Caco-2 (cell line): ENCODE data around the gene FAM3D. TPM values are rescaled to one million over a fixed set of nuclear protein-coding genes. Genes with fewer than 3 reads are reported as not detected.

ENCODE experiments used
- BruUV-seq: library from RNA; stranded (reverse); fragments of 400-500 nt; replicated peaks from 2 replicates; lab custom pipeline; 2021; lab: Mats Ljungman, UMichigan
- CTCF ChIA-PET: fragments of 300-600 bp; sonication (Branson Sonifier 250); formaldehyde crosslinking; loops from one replicate; lab custom pipeline; 2022; ENCODE audit warnings: antibody characterized with exemption; lab: Charles Lee
- POLR2A ChIA-PET: fragments of 300-600 bp; sonication (Branson Sonifier 250); formaldehyde crosslinking; loops from one replicate; lab custom pipeline; 2022; ENCODE audit warnings: antibody characterized with exemption; lab: Charles Lee
- DNase-seq, 2 experiments: peaks; one replicate each; pipeline versions ENCODE4 v3.0.0 to v3.0.0-alpha.2; 2020 to 2022
- H3K27me3 ChIP-seq: replicated peaks from 2 replicates; pipeline ENCODE4 v1.6.0; 2011; ENCODE audit warnings: low read length; ENCODE audit not compliant: control insufficient read depth, insufficient read depth
- H3K36me3 ChIP-seq: 2 replicates; pipeline ENCODE4 v1.5.1; 2011; ENCODE audit warnings: low read length; ENCODE audit not compliant: control insufficient read depth, insufficient read depth
- H3K4me1 ChIP-seq: fragments of 250-450 bp; sonication (Bioruptor Pico); 2 replicates; pipeline ENCODE4 v1.5.1; 2020; ENCODE audit warnings: mild to moderate bottlenecking
- H3K4me3 ChIP-seq: 2 replicates; pipeline ENCODE4 v1.5.1; 2011; ENCODE audit warnings: low read depth, mild to moderate bottlenecking, control low read depth, low read length
- H3K9me3 ChIP-seq: fragments of 250-450 bp; sonication (Bioruptor Pico); 2 replicates; pipeline ENCODE4 v1.5.1; 2020; ENCODE audit warnings: mild to moderate bottlenecking, moderate library complexity
- H3K27ac Mint-ChIP-seq: one replicate; pipeline ENCODE4 v1.8.0; 2022; ENCODE audit warnings: mixed read lengths; ENCODE audit not compliant: unreplicated experiment
- H3K27me3 Mint-ChIP-seq: one replicate; pipeline ENCODE4 v1.8.0; 2022; ENCODE audit warnings: mixed read lengths; ENCODE audit not compliant: insufficient read depth, unreplicated experiment
- H3K36me3 Mint-ChIP-seq: one replicate; pipeline ENCODE4 v1.8.0; 2022; ENCODE audit warnings: mild to moderate bottlenecking, mixed read lengths; ENCODE audit not compliant: insufficient read depth, unreplicated experiment
- H3K4me1 Mint-ChIP-seq: one replicate; pipeline ENCODE4 v1.8.0; 2022; ENCODE audit warnings: low read depth, mixed read lengths; ENCODE audit not compliant: unreplicated experiment
- H3K4me3 Mint-ChIP-seq: one replicate; pipeline ENCODE4 v1.8.0; 2022; ENCODE audit warnings: mild to moderate bottlenecking, moderate library complexity, mixed read lengths; ENCODE audit not compliant: unreplicated experiment
- H3K9me3 Mint-ChIP-seq: one replicate; pipeline ENCODE4 v1.8.0; 2022; ENCODE audit warnings: mixed read lengths; ENCODE audit not compliant: unreplicated experiment
- intact Hi-C: fragments of 100-400 bp; cut with micrococcal nuclease; formaldehyde crosslinking; loops from one replicate; pipeline ENCODE4 v1.10.0; 2022; ENCODE audit not compliant: unreplicated experiment
- total RNA-seq: library from RNA; stranded (reverse); gene quantifications from 2 replicates; pipeline ENCODE4 v1.2.3, GENCODE V29; 2022
- TF ChIP-seq, protein P1 (sequence below), 2 experiments: fragments of 200-600 bp in 1 of 2; IDR thresholded peaks; 1 replicate in 1 of 2; 2 replicates in 1 of 2; pipeline versions ENCODE4 v1.5.1 to v1.8.0; 2011 to 2022; ENCODE audit warnings: antibody characterized with exemption in 1 of 2, control low read depth in 1 of 2, inconsistent platforms in 1 of 2, low read depth in 1 of 2, low read length in 1 of 2, mild to moderate bottlenecking in 1 of 2, moderate library complexity in 1 of 2; ENCODE audit not compliant: insufficient read depth in 1 of 2, severe bottlenecking in 1 of 2, unreplicated experiment in 1 of 2

Gene FAM3D
- total RNA-seq, 1 experiment from 2014 or later, result not detected

DNA sequence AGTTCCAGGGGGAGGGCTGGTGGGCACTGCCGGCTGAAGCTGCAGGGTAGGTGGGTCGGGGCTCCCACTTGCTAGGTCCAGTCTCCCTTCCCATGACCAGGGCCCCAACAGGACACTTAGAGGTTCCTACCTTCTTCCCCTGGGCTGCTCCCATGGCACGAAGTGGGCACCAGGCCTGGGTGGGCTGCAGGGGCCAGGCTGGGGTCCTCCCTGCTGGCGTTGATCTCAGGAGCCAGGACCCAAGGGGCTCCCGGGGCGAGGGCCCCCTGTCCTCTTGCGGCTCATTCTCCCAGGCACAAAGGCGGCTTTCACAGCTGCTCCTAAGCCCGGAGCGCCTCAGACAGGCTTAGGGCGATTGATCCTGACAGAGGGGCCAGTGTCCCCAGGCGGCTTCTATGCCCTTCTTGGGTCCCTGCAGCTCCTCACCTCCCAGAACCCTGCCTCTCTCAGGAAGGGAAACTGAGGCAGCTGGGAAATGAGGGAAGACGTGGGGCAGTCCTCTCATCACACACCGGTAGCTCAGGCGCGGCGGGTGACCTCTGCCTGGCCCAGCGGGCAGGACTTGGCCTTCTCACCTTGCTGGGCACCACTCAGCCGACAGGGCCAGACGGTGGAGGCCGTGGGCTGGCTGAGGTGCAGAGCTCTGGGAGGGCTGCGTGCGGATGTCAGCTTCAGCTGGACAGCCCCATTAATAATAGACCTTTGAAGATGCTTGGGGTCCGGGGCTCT lies 39.6 kb downstream of the FAM3D start:
- no TSS peak for BruUV-seq
- POLR2A ChIA-PET, result no interaction called here
- Histone ChIP-seq H3K9me3 (no peaks in the 10 kb centered on the region), H3K4me1 (peaks cover 22% of the 10 kb centered on the region), H3K4me3 (no peak overlapping the region), H3K27me3 (no peaks in the 10 kb centered on the region), H3K36me3 (no peaks in the 10 kb centered on the region)
- Mint-ChIP-seq H3K27me3 (no peaks in the 10 kb centered on the region), H3K9me3 (no peaks in the 10 kb centered on the region), H3K36me3 (no peaks in the 10 kb centered on the region), H3K4me1 (no peaks in the 10 kb centered on the region), H3K4me3 (no peak overlapping the region), H3K27ac (no peak overlapping the region)
- CTCF ChIA-PET, result interaction anchor here (1.0 kb wide), 1 partner anchor 66 kb away, joined by 5 read pairs; no protein-coding TSS in a partner anchor
- no peak for DNase-seq
- intact Hi-C loops, result no loop called here
- TF ChIP-seq, protein P1, sequence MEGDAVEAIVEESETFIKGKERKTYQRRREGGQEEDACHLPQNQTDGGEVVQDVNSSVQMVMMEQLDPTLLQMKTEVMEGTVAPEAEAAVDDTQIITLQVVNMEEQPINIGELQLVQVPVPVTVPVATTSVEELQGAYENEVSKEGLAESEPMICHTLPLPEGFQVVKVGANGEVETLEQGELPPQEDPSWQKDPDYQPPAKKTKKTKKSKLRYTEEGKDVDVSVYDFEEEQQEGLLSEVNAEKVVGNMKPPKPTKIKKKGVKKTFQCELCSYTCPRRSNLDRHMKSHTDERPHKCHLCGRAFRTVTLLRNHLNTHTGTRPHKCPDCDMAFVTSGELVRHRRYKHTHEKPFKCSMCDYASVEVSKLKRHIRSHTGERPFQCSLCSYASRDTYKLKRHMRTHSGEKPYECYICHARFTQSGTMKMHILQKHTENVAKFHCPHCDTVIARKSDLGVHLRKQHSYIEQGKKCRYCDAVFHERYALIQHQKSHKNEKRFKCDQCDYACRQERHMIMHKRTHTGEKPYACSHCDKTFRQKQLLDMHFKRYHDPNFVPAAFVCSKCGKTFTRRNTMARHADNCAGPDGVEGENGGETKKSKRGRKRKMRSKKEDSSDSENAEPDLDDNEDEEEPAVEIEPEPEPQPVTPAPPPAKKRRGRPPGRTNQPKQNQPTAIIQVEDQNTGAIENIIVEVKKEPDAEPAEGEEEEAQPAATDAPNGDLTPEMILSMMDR (IDR thresholded peaks at IDR 0.05; ENCODE audit: insufficient read depth in 1 of 2, low read depth in 1 of 2, low read length in 1 of 2, severe bottlenecking in 1 of 2, unreplicated experiment in 1 of 2), result no peak

DNA sequence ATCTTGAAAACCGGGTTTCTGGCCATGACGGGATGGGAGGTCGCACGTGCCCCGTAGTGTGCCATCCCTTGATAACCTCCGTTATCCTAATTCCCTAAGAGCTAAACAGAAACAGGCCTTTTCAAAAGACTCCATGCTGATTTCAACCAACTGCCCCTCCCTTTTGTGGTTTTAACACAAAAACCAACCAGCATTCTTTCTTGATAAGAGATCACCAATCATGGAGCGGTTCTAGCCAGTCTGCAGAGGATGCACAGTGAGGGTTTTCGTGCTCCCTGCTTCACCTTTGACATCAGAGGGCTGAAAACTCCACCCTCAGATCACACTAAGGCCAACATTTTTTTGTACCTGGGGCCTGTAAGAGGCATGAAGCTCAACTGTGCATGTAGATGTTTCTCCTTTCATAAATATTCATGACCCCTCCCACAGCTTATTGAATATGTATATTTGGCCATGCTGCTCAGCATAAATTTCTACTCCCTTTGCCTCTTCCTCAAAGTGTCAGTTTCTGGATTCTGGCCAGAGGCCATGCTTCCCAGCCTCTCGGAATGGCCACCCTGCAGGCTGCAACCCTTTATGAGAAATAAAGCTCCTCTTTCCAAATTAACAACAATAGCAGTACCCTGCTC lies 41.3 kb downstream of the FAM3D start:
- no peaks in the 10 kb centered on the region for H3K9me3 ChIP-seq
- BruUV-seq, result no TSS peak
- no peak for DNase-seq
- H3K36me3 Mint-ChIP-seq, result no peaks in the 10 kb centered on the region
- TF ChIP-seq, protein P1 (IDR thresholded peaks at IDR 0.05; ENCODE audit: insufficient read depth in 1 of 2, low read depth in 1 of 2, low read length in 1 of 2, severe bottlenecking in 1 of 2, unreplicated experiment in 1 of 2), result no peak
- no peak overlapping the region for H3K4me3 Mint-ChIP-seq
- intact Hi-C loops, result no loop called here
- peaks cover 19% of the 10 kb centered on the region for H3K4me1 ChIP-seq
- ChIA-PET POLR2A (no interaction called here), CTCF (interaction anchor here (0.6 to 1.1 kb wide), 2 partner anchors 55 to 96 kb away, joined by 3 to 9 read pairs; no protein-coding TSS in a partner anchor)
- H3K27me3 ChIP-seq, result no peaks in the 10 kb centered on the region
- H3K4me1 Mint-ChIP-seq, result no peaks in the 10 kb centered on the region
- no peaks in the 10 kb centered on the region for H3K27me3 Mint-ChIP-seq
- H3K36me3 ChIP-seq, result no peaks in the 10 kb centered on the region
- no peaks in the 10 kb centered on the region for H3K9me3 Mint-ChIP-seq
- H3K27ac Mint-ChIP-seq, result no peak overlapping the region
- H3K4me3 ChIP-seq, result no peak overlapping the region

DNA sequence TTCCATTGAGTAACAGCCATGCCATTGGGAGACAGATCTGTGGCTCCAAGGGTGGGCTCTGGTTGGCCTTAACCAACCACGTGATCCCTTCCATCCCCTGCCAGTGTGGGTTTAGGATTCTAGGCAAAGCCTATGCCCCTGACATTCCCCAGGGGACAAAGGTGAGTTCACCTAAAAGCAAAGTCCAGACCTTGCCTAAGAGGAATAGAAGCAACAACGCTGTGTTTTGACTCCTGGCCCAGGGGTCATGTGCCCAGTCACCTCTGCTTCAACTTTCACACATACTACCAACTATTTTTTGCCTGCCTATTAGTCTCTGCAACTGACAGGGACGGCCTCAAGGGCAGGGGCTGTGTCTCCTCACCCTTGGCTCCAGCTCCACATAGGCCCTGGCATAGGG lies 42.0 kb downstream of the FAM3D start:
- CTCF ChIA-PET, result no interaction called here
- POLR2A ChIA-PET, result no interaction called here
- H3K27me3 ChIP-seq, result no peaks in the 10 kb centered on the region
- no peak overlapping the region for H3K4me3 ChIP-seq
- TF ChIP-seq, protein P1 (IDR thresholded peaks at IDR 0.05; ENCODE audit: insufficient read depth in 1 of 2, low read depth in 1 of 2, low read length in 1 of 2, severe bottlenecking in 1 of 2, unreplicated experiment in 1 of 2), result no peak
- peaks cover 11% of the 10 kb centered on the region for H3K4me1 ChIP-seq
- intact Hi-C loops, result no loop called here
- no peaks in the 10 kb centered on the region for H3K9me3 ChIP-seq
- no peaks in the 10 kb centered on the region for H3K9me3 Mint-ChIP-seq
- BruUV-seq, result no TSS peak
- H3K36me3 ChIP-seq, result no peaks in the 10 kb centered on the region
- no peak overlapping the region for H3K27ac Mint-ChIP-seq
- no peaks in the 10 kb centered on the region for H3K4me1 Mint-ChIP-seq
- H3K4me3 Mint-ChIP-seq, result no peak overlapping the region
- H3K27me3 Mint-ChIP-seq, result no peaks in the 10 kb centered on the region
- DNase-seq, result no peak
- H3K36me3 Mint-ChIP-seq, result no peaks in the 10 kb centered on the region
